ENCODE data around the gene VPS54. TPM values are rescaled to one million over a fixed set of nuclear protein-coding genes. Genes with fewer than 3 reads are reported as not detected.

Gene VPS54
- total RNA-seq, 1 experiment from 2014 or later: 14.6 TPM

DNA sequence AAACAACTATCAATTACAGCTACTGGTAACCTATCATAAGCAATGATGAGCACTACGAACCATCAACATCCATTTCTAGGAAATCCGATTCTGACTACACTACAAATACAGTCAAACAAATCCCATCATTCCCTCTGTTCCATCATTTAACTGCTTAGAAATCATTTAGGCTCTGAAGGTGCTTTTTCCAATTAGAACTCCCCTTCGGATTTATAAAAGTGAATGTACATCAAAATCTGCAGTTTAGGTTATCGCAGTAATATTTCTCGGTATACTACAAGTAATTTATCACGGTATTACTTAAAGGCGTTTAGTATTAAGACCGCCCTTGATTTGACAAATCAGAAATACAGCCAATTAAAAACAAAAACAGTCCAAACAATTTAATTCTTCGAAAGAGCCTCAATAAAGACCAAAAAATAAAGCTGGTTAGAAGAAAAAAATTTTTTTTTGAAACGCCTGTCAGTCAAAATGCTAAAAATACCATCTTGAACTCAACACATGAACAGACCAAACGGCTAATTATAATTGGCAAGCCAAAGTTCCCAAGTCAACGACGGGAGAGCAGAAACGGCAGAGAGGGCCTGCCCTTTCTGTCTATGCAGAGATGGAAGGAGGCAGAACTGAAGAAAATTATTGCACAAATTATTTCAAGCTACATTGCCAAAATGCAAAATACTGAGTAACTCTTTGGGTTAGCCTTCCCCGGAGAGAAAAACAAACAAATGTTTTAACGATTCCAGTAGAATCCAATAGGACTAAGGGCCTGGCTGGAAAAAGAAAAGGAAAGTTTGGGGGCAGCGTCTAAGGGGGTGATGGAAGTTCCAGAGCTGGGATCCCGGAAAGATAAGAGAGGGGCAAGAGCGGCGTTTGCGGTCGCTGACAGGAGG lies 1.2 kb downstream of the VPS54 start:
- no peak for DNase-seq (ENCODE audit: low spot score)
- no peaks in the 10 kb centered on the region for H3K27me3 Mint-ChIP-seq (ENCODE audit: low read depth)
- H3K9me3 Mint-ChIP-seq: no peaks in the 10 kb centered on the region
- H3K27ac Mint-ChIP-seq: peak overlapping the region; percentile 96
- TF ChIP-seq CBFB (CRISPR knock-in tag; IDR thresholded peaks at IDR 0.05; ENCODE audit: low read depth) (no peak), TCF7 (CRISPR knock-in tag; IDR thresholded peaks at IDR 0.05; ENCODE audit: low read depth) (no peak), TEAD1 (CRISPR knock-in tag; IDR thresholded peaks at IDR 0.05) (no peak), CREM (CRISPR knock-in tag; IDR thresholded peaks at IDR 0.05) (no peak), CDX4 (CRISPR knock-in tag; IDR thresholded peaks at IDR 0.05; ENCODE audit: borderline replicate concordance) (no peak), ZNF219 (CRISPR knock-in tag; IDR thresholded peaks at IDR 0.05; ENCODE audit: borderline replicate concordance) (no peak), NFE2L1 (CRISPR knock-in tag; IDR thresholded peaks at IDR 0.05) (no peak), RORB (CRISPR knock-in tag; IDR thresholded peaks at IDR 0.05) (no peak), MXD4 (CRISPR knock-in tag; IDR thresholded peaks at IDR 0.05; ENCODE audit: borderline replicate concordance) (no peak), FOXP4 (CRISPR knock-in tag; IDR thresholded peaks at IDR 0.05) (no peak), ZSCAN18 (CRISPR knock-in tag; IDR thresholded peaks at IDR 0.05) (no peak), ZNF232 (CRISPR knock-in tag; IDR thresholded peaks at IDR 0.05) (no peak)
- TF ChIP-seq, protein P1, sequence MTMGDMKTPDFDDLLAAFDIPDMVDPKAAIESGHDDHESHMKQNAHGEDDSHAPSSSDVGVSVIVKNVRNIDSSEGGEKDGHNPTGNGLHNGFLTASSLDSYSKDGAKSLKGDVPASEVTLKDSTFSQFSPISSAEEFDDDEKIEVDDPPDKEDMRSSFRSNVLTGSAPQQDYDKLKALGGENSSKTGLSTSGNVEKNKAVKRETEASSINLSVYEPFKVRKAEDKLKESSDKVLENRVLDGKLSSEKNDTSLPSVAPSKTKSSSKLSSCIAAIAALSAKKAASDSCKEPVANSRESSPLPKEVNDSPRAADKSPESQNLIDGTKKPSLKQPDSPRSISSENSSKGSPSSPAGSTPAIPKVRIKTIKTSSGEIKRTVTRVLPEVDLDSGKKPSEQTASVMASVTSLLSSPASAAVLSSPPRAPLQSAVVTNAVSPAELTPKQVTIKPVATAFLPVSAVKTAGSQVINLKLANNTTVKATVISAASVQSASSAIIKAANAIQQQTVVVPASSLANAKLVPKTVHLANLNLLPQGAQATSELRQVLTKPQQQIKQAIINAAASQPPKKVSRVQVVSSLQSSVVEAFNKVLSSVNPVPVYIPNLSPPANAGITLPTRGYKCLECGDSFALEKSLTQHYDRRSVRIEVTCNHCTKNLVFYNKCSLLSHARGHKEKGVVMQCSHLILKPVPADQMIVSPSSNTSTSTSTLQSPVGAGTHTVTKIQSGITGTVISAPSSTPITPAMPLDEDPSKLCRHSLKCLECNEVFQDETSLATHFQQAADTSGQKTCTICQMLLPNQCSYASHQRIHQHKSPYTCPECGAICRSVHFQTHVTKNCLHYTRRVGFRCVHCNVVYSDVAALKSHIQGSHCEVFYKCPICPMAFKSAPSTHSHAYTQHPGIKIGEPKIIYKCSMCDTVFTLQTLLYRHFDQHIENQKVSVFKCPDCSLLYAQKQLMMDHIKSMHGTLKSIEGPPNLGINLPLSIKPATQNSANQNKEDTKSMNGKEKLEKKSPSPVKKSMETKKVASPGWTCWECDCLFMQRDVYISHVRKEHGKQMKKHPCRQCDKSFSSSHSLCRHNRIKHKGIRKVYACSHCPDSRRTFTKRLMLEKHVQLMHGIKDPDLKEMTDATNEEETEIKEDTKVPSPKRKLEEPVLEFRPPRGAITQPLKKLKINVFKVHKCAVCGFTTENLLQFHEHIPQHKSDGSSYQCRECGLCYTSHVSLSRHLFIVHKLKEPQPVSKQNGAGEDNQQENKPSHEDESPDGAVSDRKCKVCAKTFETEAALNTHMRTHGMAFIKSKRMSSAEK (CRISPR knock-in tag; IDR thresholded peaks at IDR 0.05; ENCODE audit: borderline replicate concordance): no peak
- POLR2A ChIA-PET: no interaction called here
- CTCF ChIA-PET: interaction anchor here (0.6 to 1.3 kb wide), 4 partner anchors 9 to 453 kb away, joined by 3 to 6 read pairs (median 4); no protein-coding TSS in a partner anchor
- H3K4me1 Mint-ChIP-seq: peaks cover 19% of the 10 kb centered on the region
- peak overlapping the region; percentile 97 for H3K4me3 Mint-ChIP-seq
- no peak for ATAC-seq
- H3K36me3 Mint-ChIP-seq: no peaks in the 10 kb centered on the region

DNA sequence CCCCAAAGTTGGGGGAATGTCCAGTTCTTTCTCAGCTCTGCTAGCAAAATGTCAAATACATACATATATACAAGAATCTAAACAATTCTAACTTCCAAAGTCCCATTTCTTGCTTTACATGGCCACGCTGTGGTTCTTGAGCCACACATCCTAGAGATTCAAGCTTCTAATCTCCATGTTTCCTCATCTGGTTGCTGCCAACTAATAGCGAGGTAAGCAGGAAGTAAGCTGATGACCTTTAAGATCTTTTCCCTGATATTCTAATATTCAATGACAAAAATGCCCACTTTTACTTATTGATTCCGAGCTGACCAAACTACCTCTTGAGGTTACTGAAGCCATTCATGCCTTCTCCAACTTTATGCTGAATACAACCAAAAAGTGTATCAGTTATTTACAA lies 3.3 kb downstream of the VPS54 start:
- H3K4me3 Mint-ChIP-seq: no peak overlapping the region
- POLR2A ChIA-PET: no interaction called here
- H3K9me3 Mint-ChIP-seq: no peaks in the 10 kb centered on the region
- TF ChIP-seq ZNF416 (CRISPR knock-in tag; IDR thresholded peaks at IDR 0.05) (no peak), ZNF423 (CRISPR knock-in tag; IDR thresholded peaks at IDR 0.05) (no peak), SMAD3 (CRISPR knock-in tag; IDR thresholded peaks at IDR 0.05; ENCODE audit: borderline replicate concordance) (no peak), ZNF396 (CRISPR knock-in tag; IDR thresholded peaks at IDR 0.05; ENCODE audit: borderline replicate concordance) (no peak), FOXK1 (CRISPR knock-in tag; IDR thresholded peaks at IDR 0.05) (no peak), NFYB (CRISPR knock-in tag; conservative IDR thresholded peaks at IDR 0.05; ENCODE audit: low read depth) (no peak), USF1 (CRISPR knock-in tag; IDR thresholded peaks at IDR 0.05) (no peak)
- TF ChIP-seq, protein P2, sequence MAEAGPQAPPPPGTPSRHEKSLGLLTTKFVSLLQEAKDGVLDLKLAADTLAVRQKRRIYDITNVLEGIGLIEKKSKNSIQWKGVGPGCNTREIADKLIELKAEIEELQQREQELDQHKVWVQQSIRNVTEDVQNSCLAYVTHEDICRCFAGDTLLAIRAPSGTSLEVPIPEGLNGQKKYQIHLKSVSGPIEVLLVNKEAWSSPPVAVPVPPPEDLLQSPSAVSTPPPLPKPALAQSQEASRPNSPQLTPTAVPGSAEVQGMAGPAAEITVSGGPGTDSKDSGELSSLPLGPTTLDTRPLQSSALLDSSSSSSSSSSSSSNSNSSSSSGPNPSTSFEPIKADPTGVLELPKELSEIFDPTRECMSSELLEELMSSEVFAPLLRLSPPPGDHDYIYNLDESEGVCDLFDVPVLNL (CRISPR knock-in tag; IDR thresholded peaks at IDR 0.05; ENCODE audit: borderline replicate concordance, low read depth): no peak
- TF ChIP-seq, protein P3, sequence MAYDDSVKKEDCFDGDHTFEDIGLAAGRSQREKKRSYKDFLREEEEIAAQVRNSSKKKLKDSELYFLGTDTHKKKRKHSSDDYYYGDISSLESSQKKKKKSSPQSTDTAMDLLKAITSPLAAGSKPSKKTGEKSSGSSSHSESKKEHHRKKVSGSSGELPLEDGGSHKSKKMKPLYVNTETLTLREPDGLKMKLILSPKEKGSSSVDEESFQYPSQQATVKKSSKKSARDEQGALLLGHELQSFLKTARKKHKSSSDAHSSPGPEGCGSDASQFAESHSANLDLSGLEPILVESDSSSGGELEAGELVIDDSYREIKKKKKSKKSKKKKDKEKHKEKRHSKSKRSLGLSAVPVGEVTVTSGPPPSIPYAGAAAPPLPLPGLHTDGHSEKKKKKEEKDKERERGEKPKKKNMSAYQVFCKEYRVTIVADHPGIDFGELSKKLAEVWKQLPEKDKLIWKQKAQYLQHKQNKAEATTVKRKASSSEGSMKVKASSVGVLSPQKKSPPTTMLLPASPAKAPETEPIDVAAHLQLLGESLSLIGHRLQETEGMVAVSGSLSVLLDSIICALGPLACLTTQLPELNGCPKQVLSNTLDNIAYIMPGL (CRISPR knock-in tag; IDR thresholded peaks at IDR 0.05): no peak

More for the DNA sequence above, 3.3 kb downstream of the VPS54 start:
- ATAC-seq: no peak
- Mint-ChIP-seq H3K4me1 (peaks cover 19% of the 10 kb centered on the region), H3K36me3 (no peaks in the 10 kb centered on the region), H3K27ac (no peak overlapping the region), H3K27me3 (ENCODE audit: low read depth) (no peaks in the 10 kb centered on the region)
- CTCF ChIA-PET: interaction anchor here (0.6 to 1.6 kb wide), 3 partner anchors 13 to 555 kb away, joined by 3 to 4 read pairs (median 4); no protein-coding TSS in a partner anchor
- no peak for DNase-seq (ENCODE audit: low spot score)

Data from WTC11 (cell line).